CMK (cell line): ENCODE data around the gene HK2.
"Not testable (repeated sequence)": the region's sequence is repeated elsewhere in the genome, so short reads cannot be mapped to it uniquely, and the experiment has no call there.

Experiments
- DNase-seq: peaks from one replicate; pipeline ENCODE4 v3.0.0-alpha.2; 2010; ENCODE audit warnings: low read depth

Gene HK2

GRCh38 chr2:74877376-74877775, 43.4 kb downstream of the HK2 start:
- no peak for DNase-seq

GRCh38 chr2:74877781-74878433, 44.0 kb downstream of the HK2 start:
- DNase-seq, result no peak

- no peak for DNase-seq
Measured at GRCh38 chr2:74878551-74878950, 44.6 kb downstream of the HK2 start.

GRCh38 chr2:74880054-74880728, 46.3 kb downstream of the HK2 start:
- DNase-seq, result no peak

GRCh38 chr2:74881176-74881575, 47.2 kb downstream of the HK2 start:
- DNase-seq, result no peak

GRCh38 chr2:74881626-74882298, 47.8 kb downstream of the HK2 start:
- DNase-seq, result no peak

GRCh38 chr2:74882299-74882687, 48.4 kb downstream of the HK2 start:
- no peak for DNase-seq

GRCh38 chr2:74883011-74883410, 49.1 kb downstream of the HK2 start:
- no peak for DNase-seq

GRCh38 chr2:74884118-74884762, 50.3 kb downstream of the HK2 start:
- DNase-seq, result no peak

- DNase-seq, result no peak
Measured at GRCh38 chr2:74884866-74885265, 50.9 kb downstream of the HK2 start.

- DNase-seq, result no peak
Measured at GRCh38 chr2:74886251-74886650, 52.3 kb downstream of the HK2 start.

- DNase-seq, result no peak
Measured at GRCh38 chr2:74886811-74887210, 52.9 kb downstream of the HK2 start.

- DNase-seq, result no peak
Measured at GRCh38 chr2:74887445-74887951, 53.6 kb downstream of the HK2 start.

- DNase-seq, result no peak
Measured at GRCh38 chr2:74887960-74888700, 54.2 kb downstream of the HK2 start.

- no peak for DNase-seq
Measured at GRCh38 chr2:74889159-74889558, 55.2 kb downstream of the HK2 start.

- no peak for DNase-seq
Measured at GRCh38 chr2:74890711-74891110, 56.8 kb downstream of the HK2 start.

- DNase-seq, result no peak
Measured at GRCh38 chr2:74891136-74891764, 57.3 kb downstream of the HK2 start.

GRCh38 chr2:74891816-74892215, 57.9 kb downstream of the HK2 start:
- not testable (repeated sequence) for DNase-seq

- DNase-seq, result no peak
Measured at GRCh38 chr2:74892609-74893008, 58.7 kb downstream of the HK2 start.

- no peak for DNase-seq
Measured at GRCh38 chr2:74893332-74893731, 59.4 kb downstream of the HK2 start.

GRCh38 chr2:74894272-74894981, 60.5 kb downstream of the HK2 start:
- no peak for DNase-seq
